GM18867 (cell line): ENCODE measurements around the gene KLC1.
A peak's percentile ranks its signal among the peaks of the same experiment; 100 is the strongest.
"Not testable (repeated sequence)": the region's sequence is repeated elsewhere in the genome, so short reads cannot be mapped to it uniquely, and the experiment has no call there.

Experiments used
- ATAC-seq: cut with Tn5 transposase; IDR thresholded peaks from one replicate; pipeline ENCODE4 v1.9.1; 2021; ENCODE audit warnings: mild to moderate bottlenecking, moderate library complexity; ENCODE audit not compliant: unreplicated experiment

The KLC1 gene

GRCh38 chr14:103625356-103626095 lies 3.5 kb upstream of the KLC1 start:
- no peak for ATAC-seq

DNA sequence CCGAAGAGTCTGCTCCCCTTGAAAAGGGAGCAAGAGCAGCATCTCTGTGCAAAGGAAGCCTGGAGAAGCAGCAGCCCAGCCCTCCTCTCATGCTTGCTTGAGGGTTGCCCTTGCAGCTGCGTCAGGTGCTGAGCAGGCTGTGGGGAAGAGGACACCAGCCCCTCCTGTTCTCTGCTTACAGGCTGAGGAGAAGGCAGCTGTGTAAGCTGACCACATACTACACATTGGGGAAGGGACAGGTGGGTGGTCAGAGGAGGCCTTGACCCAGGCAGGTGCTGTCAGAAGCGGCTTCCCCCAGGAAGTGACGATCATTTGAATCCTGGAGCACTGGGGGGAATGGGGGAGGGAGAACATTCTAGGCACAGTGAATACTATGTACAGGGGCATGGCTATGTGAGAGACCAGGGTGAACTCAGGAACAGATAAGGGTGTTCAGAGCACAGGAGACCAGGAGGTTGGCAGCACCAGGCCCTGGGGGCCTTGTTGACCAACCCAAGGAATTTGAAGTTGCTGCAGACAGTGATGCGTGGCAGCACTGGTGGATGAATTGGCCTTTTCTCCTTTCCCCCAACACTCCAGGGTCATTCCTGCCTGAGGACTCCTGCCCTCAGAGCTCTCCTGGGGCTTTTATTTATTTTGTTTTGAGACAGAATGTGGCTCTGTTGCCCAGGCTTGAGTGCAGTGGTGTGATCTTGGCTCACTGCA lies 2.7 kb upstream of the KLC1 start:
- ATAC-seq: no peak

- ATAC-seq: no peak
Observed at GRCh38 chr14:103627073-103628025, 1.7 kb upstream of the KLC1 start.

GRCh38 chr14:103628221-103628683 lies 759 bp upstream of the KLC1 start:
- ATAC-seq: no peak

- ATAC-seq: peak; percentile 39
Observed at GRCh38 chr14:103629503-103630121, 601 bp downstream of the KLC1 start.

DNA sequence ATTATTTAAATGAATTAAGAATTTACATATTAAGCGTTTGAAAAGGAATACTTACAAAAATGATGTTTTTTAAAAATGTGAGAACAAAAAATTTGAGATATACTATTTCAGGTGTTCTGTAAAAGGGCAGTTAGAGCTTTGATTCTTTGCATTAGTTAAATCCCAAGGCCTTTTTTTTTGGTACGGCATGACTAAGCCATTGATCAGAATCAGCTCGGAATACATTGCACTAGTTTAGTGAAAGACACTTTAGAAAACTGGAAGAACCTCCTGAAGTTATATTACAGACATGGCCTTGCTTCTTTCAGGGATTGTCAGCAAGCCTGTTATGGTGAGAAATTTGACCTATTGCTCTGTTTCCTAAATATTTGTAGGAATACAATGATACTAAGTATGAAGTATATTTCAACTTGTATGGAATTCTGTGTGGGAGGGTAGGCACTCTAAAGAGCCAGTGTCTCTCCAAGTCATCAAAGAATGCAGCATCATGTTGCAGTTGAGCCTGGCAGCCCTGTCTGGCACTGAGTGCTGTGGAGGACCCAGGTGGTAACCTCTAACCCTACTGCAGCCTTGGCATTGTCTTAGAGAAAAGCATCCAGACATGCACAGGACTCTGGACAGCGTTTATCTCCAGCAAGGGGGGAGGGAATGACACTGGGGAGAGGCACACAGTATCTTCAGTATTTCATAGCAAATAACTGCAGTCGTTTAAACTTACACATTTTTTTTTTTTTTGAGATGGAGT lies 1.5 kb downstream of the KLC1 start:
- ATAC-seq: no peak

- no peak for ATAC-seq
Observed at GRCh38 chr14:103633391-103633790, 4.4 kb downstream of the KLC1 start.

- no peak for ATAC-seq
Observed at GRCh38 chr14:103634156-103634555, 5.1 kb downstream of the KLC1 start.

GRCh38 chr14:103638594-103638993 lies 9.6 kb downstream of the KLC1 start:
- no peak for ATAC-seq

- ATAC-seq: no peak
Observed at GRCh38 chr14:103641161-103641560, 12.2 kb downstream of the KLC1 start.

GRCh38 chr14:103646189-103646588 lies 17.2 kb downstream of the KLC1 start:
- ATAC-seq: no peak

DNA sequence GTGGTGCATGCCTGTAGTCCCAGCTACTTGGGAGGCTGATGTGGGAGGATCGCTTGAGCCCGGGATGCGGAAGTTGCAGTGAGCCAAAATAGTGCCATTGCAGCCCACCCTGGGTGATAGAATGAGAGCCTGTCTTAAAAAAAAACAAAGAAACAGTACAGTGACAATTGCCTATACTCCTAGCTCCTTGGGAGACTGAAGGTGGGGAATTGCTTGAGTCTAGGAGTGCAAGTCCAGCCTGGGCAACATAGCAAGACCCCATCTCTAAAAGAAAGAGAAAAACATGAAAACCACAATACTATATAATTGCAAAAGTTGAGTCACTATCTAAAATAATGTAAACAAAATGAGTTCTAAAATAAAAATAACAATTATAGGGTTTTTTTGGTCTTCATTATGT lies 20.0 kb downstream of the KLC1 start:
- no peak for ATAC-seq

- no peak for ATAC-seq
Observed at GRCh38 chr14:103650213-103650612, 21.2 kb downstream of the KLC1 start.

GRCh38 chr14:103651585-103651984 lies 22.6 kb downstream of the KLC1 start:
- no peak for ATAC-seq

GRCh38 chr14:103652806-103653205 lies 23.8 kb downstream of the KLC1 start:
- no peak for ATAC-seq

DNA sequence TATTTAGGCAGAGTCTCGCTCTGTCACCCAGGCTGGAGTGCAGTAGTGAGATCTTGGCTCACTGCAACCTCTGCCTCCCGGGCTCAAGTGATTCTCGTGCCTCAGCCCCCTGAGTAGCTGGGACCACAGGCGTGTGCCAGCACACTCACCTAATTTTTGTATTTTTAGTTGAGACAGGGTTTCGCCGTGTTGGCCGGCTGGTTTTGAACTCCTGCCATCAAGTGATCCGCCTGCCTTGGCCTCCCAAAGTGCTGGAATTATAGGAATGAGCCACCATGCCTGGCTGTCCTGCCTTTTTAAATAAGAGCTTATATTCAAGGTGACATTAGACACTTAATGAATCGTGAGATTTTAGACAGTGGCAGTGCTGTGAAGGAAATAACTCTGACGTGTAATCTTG lies 24.3 kb downstream of the KLC1 start:
- ATAC-seq: not testable (repeated sequence)

- ATAC-seq: no peak
Observed at GRCh38 chr14:103653805-103654204, 24.8 kb downstream of the KLC1 start.

- no peak for ATAC-seq
Observed at GRCh38 chr14:103654619-103655018, 25.6 kb downstream of the KLC1 start.

GRCh38 chr14:103656031-103656755 lies 27.2 kb downstream of the KLC1 start:
- no peak for ATAC-seq
